ENCODE results near the gene SMG1.
"Not testable (repeated sequence)": the region's sequence is repeated elsewhere in the genome, so short reads cannot be mapped to it uniquely, and the experiment has no call there.

SMG1 gene

GRCh38 chr16:18925986-18926865, at the start of gene SMG1:
Gene SMG1, minus strand, starts transcription at chr16:18926408. Its CDS starts 367 bp downstream, at chr16:18926041.
- peak; percentile 82 to 99 (median 96) for DNase-seq

- no peak for DNase-seq
These were observed 48.9 kb upstream of the SMG1 start for GRCh38 chr16:18975109-18975508.

GRCh38 chr16:18969855-18970240, 43.6 kb upstream of the SMG1 start:
- no peak for DNase-seq

- DNase-seq, result peak; percentile 76 to 91 (median 77)
These were observed 43.0 kb upstream of the SMG1 start for GRCh38 chr16:18969050-18969854.

- DNase-seq, result no peak
These were observed 40.6 kb upstream of the SMG1 start for GRCh38 chr16:18966791-18967190.

GRCh38 chr16:18965555-18965954, 39.3 kb upstream of the SMG1 start:
- no peak for DNase-seq

- DNase-seq, result no peak
These were observed 32.9 kb upstream of the SMG1 start for GRCh38 chr16:18959031-18959505.

- DNase-seq, result no peak
These were observed 32.4 kb upstream of the SMG1 start for GRCh38 chr16:18958621-18959029.

GRCh38 chr16:18956658-18957241, 30.5 kb upstream of the SMG1 start:
- not testable (repeated sequence) for DNase-seq

GRCh38 chr16:18955874-18956580, 29.8 kb upstream of the SMG1 start:
- DNase-seq, result peak in 1 of 3 experiments; percentile 31

GRCh38 chr16:18953547-18953946, 27.3 kb upstream of the SMG1 start:
- DNase-seq, result peak in 2 of 3 experiments; percentile 6 to 71

- DNase-seq, result no peak
These were observed 24.4 kb upstream of the SMG1 start for GRCh38 chr16:18950469-18951185.

- DNase-seq, result no peak
These were observed 22.3 kb upstream of the SMG1 start for GRCh38 chr16:18948372-18949020.

- DNase-seq, result no peak
These were observed 19.0 kb upstream of the SMG1 start for GRCh38 chr16:18945233-18945632.

GRCh38 chr16:18943414-18943813, 17.2 kb upstream of the SMG1 start:
- DNase-seq, result no peak

GRCh38 chr16:18942061-18942460, 15.9 kb upstream of the SMG1 start:
- DNase-seq, result no peak

GRCh38 chr16:18941471-18941870, 15.3 kb upstream of the SMG1 start:
- no peak for DNase-seq

- no peak for DNase-seq
These were observed 12.8 kb upstream of the SMG1 start for GRCh38 chr16:18938986-18939385.

- DNase-seq, result no peak
These were observed 11.2 kb upstream of the SMG1 start for GRCh38 chr16:18937390-18937789.

- no peak for DNase-seq
These were observed 10.6 kb upstream of the SMG1 start for GRCh38 chr16:18936727-18937340.

GRCh38 chr16:18933501-18933900, 7.3 kb upstream of the SMG1 start:
- DNase-seq, result no peak

Data from NCI-H1417 (cell line).